K562 (cell line): ENCODE results near the gene TECPR2. TPM values are rescaled to one million over a fixed set of nuclear protein-coding genes. Genes with fewer than 3 reads are reported as not detected.

Experiments
- ATAC-seq: fragments of 200-7000 bp; cut with Tn5 transposase; 3 replicates; pipeline ENCODE4 v1.9.1; 2020; ENCODE audit warnings: moderate library complexity
- BruUV-seq: library from RNA; stranded (reverse); fragments of 400-500 nt; replicated peaks from 2 replicates; lab custom pipeline; 2021; lab: Mats Ljungman, UMichigan
- CTCF ChIA-PET: fragments of 300-600 bp; formaldehyde crosslinking; extraction: SDS; loops from one replicate; lab custom pipeline; 2021; ENCODE audit warnings: low intra/inter-chr PET ratio; lab: Yijun Ruan, JAX
- POLR2A ChIA-PET: fragments of 300-600, 350-650 bp; sonication (Branson Sonifier 250); formaldehyde crosslinking; extraction: SDS; loops from one replicate; lab custom pipeline; 2021; ENCODE audit warnings: antibody characterized with exemption, inconsistent platforms; lab: Yijun Ruan, JAX
- DNase-seq, 4 experiments: peaks; one replicate each; pipeline versions ENCODE4 v3.0.0 to v3.0.0-alpha.2; 2011 to 2018; ENCODE audit warnings: low spot score in 3 of 4, mixed read lengths in 3 of 4; ENCODE audit errors: extremely low read depth in 1 of 4
- FAIRE-seq: peaks from 2 replicates; lab custom pipeline; 2011; peaks lifted over from hg19 to GRCh38; lab: Jason Lieb, UNC
- H2AFZ ChIP-seq: 2 replicates; pipeline ENCODE4 v1.6.0; 2011; ENCODE audit warnings: low read depth, low read length, control low read depth, inconsistent platforms
- H3K27ac ChIP-seq: fragments of 200-600 bp; 3 replicates; pipeline ENCODE4 v1.8.0; 2011; ENCODE audit warnings: low read depth, mild to moderate bottlenecking, control low read depth, inconsistent platforms, low read length, moderate library complexity, mixed read lengths; ENCODE audit errors: extremely low read depth
- H3K27me3 ChIP-seq, 2 experiments: fragments of 300-600 bp in 1 of 2; 2 replicates in 1 of 2; 3 replicates in 1 of 2; pipeline versions ENCODE4 v1.6.0 to v1.8.0; 2011; ENCODE audit warnings: inconsistent platforms in 2 of 2, low read length in 2 of 2, mild to moderate bottlenecking in 1 of 2, mixed read lengths in 1 of 2, moderate library complexity in 1 of 2; ENCODE audit not compliant: control insufficient read depth in 2 of 2, insufficient read depth in 2 of 2
- H3K36me3 ChIP-seq: fragments of 300-600 bp; 3 replicates; pipeline ENCODE4 v1.8.0; 2011; ENCODE audit warnings: mild to moderate bottlenecking, low read length, inconsistent platforms; ENCODE audit not compliant: control insufficient read depth, insufficient read depth
- H3K4me1 ChIP-seq, 2 experiments: fragments of 200-600 bp in 1 of 2; replicated peaks in 1 of 2; 2 replicates in 1 of 2; 3 replicates in 1 of 2; pipeline versions ENCODE4 v1.5.1 to v1.8.0; 2011; ENCODE audit warnings: inconsistent platforms in 2 of 2, low read length in 2 of 2, mild to moderate bottlenecking in 1 of 2, mixed read lengths in 1 of 2, moderate library complexity in 1 of 2; ENCODE audit not compliant: control insufficient read depth in 2 of 2, insufficient read depth in 2 of 2
- H3K4me2 ChIP-seq: 2 replicates; pipeline ENCODE4 v1.6.1; 2011; ENCODE audit warnings: low read length, control low read depth, inconsistent platforms, mixed read lengths; ENCODE audit not compliant: insufficient read depth
- H3K4me3 ChIP-seq: fragments of 200-600 bp; sonication (generic), shearing (Covaris generic); 2 replicates; pipeline ENCODE4 v1.5.1; 2016; ENCODE audit warnings: control low read depth, inconsistent platforms
- H3K79me2 ChIP-seq: fragments of 200-600 bp; 3 replicates; pipeline ENCODE4 v1.8.0; 2011; ENCODE audit warnings: low read length, inconsistent platforms; ENCODE audit not compliant: control insufficient read depth, insufficient read depth
- H3K9ac ChIP-seq, 2 experiments: 2 replicates each; pipeline versions ENCODE4 v1.6.0 to v1.6.1; 2011; ENCODE audit warnings: low read depth in 2 of 2, low read length in 2 of 2, control low read depth in 1 of 2, inconsistent platforms in 1 of 2, mild to moderate bottlenecking in 1 of 2, mixed read lengths in 1 of 2; ENCODE audit not compliant: insufficient read depth in 1 of 2
- H3K9me1 ChIP-seq: one replicate; pipeline ENCODE4 v1.6.0; 2011; ENCODE audit warnings: inconsistent platforms, mild to moderate bottlenecking, low read length, moderate library complexity; ENCODE audit not compliant: control insufficient read depth, insufficient read depth
- H3K9me3 ChIP-seq: replicated peaks from 2 replicates; pipeline ENCODE4 v1.5.1; 2011; ENCODE audit warnings: low read depth, low read length, inconsistent platforms; ENCODE audit not compliant: control insufficient read depth, insufficient read depth
- H4K20me1 ChIP-seq: replicated peaks from 2 replicates; pipeline ENCODE4 v1.6.1; 2011; ENCODE audit warnings: low read length, inconsistent platforms, mixed read lengths; ENCODE audit not compliant: control insufficient read depth, insufficient read depth
- GABPA ChIP-seq: fragments of 200-800 bp; sonication (Bioruptor generic); conservative IDR thresholded peaks from 2 replicates; pipeline ENCODE4 v1.6.1; 2016; ENCODE audit warnings: low read depth, missing genetic modification characterization, missing compliant biosample characterization
- PURB ChIP-seq: sonication (generic); formaldehyde crosslinking; IDR thresholded peaks from 2 replicates; pipeline ENCODE4 v1.9.0; 2021; ENCODE audit warnings: low read depth, mild to moderate bottlenecking, missing genetic modification reagents
- RBBP5 ChIP-seq: fragments of 200-600 bp; sonication (generic); IDR thresholded peaks from 2 replicates; pipeline ENCODE4 v1.6.1; 2012; ENCODE audit warnings: borderline replicate concordance, mild to moderate bottlenecking, low read length, control low read depth, inconsistent platforms; ENCODE audit not compliant: insufficient read depth, poor library complexity, severe bottlenecking
- SIN3A ChIP-seq, 2 experiments: fragments of 150-350 bp in 1 of 2; IDR thresholded peaks; 2 replicates each; pipeline ENCODE4 v1.6.1; 2011 to 2016; ENCODE audit warnings: borderline replicate concordance in 2 of 2, low read depth in 2 of 2, low read length in 2 of 2, mild to moderate bottlenecking in 2 of 2, moderate library complexity in 2 of 2; ENCODE audit not compliant: control insufficient read depth in 1 of 2
- SMAD3 ChIP-seq: fragments of 450-650 bp; formaldehyde crosslinking; conservative IDR thresholded peaks from 2 replicates; pipeline ENCODE4 v1.4.0; 2020; ENCODE audit warnings: mild to moderate bottlenecking
- YY1 ChIP-seq, 3 experiments: IDR thresholded peaks; 2 replicates each; pipeline ENCODE4 v1.6.1; 2011; ENCODE audit warnings: low read length in 2 of 3, mild to moderate bottlenecking in 2 of 3, moderate library complexity in 2 of 3, borderline replicate concordance in 1 of 3, control low read depth in 1 of 3, low read depth in 1 of 3; ENCODE audit not compliant: insufficient read depth in 3 of 3, insufficient replicate concordance in 2 of 3, control insufficient read depth in 1 of 3, insufficient read length in 1 of 3; ENCODE audit errors: extremely low read depth in 1 of 3
- ZC3H11A ChIP-seq: IDR thresholded peaks from 2 replicates; pipeline ENCODE4 v1.6.1; 2012; ENCODE audit warnings: low read depth, low read length, improper control_type of control experiment
- ZNF184 ChIP-seq: sonication (generic); formaldehyde crosslinking; IDR thresholded peaks from 2 replicates; pipeline ENCODE4 v1.5.0; 2020; ENCODE audit warnings: missing genetic modification reagents
- ZNF41 ChIP-seq: fragments of 250-450 bp; sonication (Bioruptor Pico); conservative IDR thresholded peaks from 2 replicates; pipeline ENCODE4 v1.4.0; 2020; ENCODE audit warnings: mild to moderate bottlenecking
- WGBS: fragments of 100-300 bp; shearing (Covaris generic); methylation state at CpG from one replicate; pipeline ENCODE4 v1.1.6; 2016; ENCODE audit warnings: low coverage, mixed read lengths; ENCODE audit not compliant: insufficient coverage; ENCODE audit errors: missing lambda C conversion rate; 5-methylcytosine and 5-hydroxymethylcytosine counted together
- in situ Hi-C: fragments of 300-500 bp; cut with MboI; formaldehyde crosslinking; loops from 4 replicates; pipeline ENCODE4 v1.15.0; 2018; ENCODE audit warnings: inconsistent platforms, mixed read lengths
- intact Hi-C: fragments of 100-400 bp; cut with micrococcal nuclease; formaldehyde crosslinking; loops from 2 replicates; pipeline ENCODE4 v1.14.2; 2022
- polyA plus RNA-seq, 8 experiments: library from polyadenylated mRNA; depleted of rRNA in 4 of 8; stranded (reverse) in 5 of 8; unstranded in 3 of 8; fragments of >200 nt; fragmentation: Nextera tagmentation in 2 of 8; fragmentation: Illumina TruSeq in 1 of 8; extraction: Ambion mirVana in 2 of 8; extraction: Trizol in 1 of 8; gene quantifications; 2 replicates each; pipeline versions ENCODE4 v1.2.1 to v1.2.3, GENCODE V29; 2011 to 2014; ENCODE audit warnings: inconsistent platforms in 1 of 8, missing spikeins in 1 of 8
- total RNA-seq, 7 experiments: library from RNA; depleted of rRNA in 6 of 7; stranded (reverse); fragments of >200 nt in 6 of 7; fragmentation: Illumina TruSeq in 2 of 7; extraction: Trizol in 2 of 7; gene quantifications; 2 replicates each; pipeline versions ENCODE4 v1.2.1 to v1.2.3, GENCODE V29; 2011 to 2021; ENCODE audit warnings: low replicate concordance in 1 of 7
- TF ChIP-seq, protein P1 (sequence below): fragments of 450-650 bp; IDR thresholded peaks from 2 replicates; pipeline ENCODE4 v1.6.1; 2017; ENCODE audit warnings: mild to moderate bottlenecking, moderate library complexity
- TF ChIP-seq, protein P2 (sequence below): fragments of 450-650 bp; IDR thresholded peaks from 2 replicates; pipeline ENCODE4 v1.6.1; 2017; ENCODE audit warnings: antibody characterized with exemption, mild to moderate bottlenecking
- TF ChIP-seq, protein P3 (sequence below): sonication (generic); formaldehyde crosslinking; IDR thresholded peaks from 2 replicates; pipeline ENCODE4 v1.8.0; 2023; ENCODE audit warnings: mild to moderate bottlenecking, missing genetic modification reagents
- TF ChIP-seq, protein P4 (sequence below): fragments of 250-450 bp; sonication (Bioruptor Pico); IDR thresholded peaks from 2 replicates; pipeline ENCODE4 v1.5.0; 2020; ENCODE audit warnings: mild to moderate bottlenecking

The TECPR2 gene
- total and polyA plus RNA-seq, 9 of the 15 experiments (the other 6 are each of a cell fraction or from before 2014, with no cell fraction given) = 0.04 to 3.0 (median 0.83) TPM

DNA sequence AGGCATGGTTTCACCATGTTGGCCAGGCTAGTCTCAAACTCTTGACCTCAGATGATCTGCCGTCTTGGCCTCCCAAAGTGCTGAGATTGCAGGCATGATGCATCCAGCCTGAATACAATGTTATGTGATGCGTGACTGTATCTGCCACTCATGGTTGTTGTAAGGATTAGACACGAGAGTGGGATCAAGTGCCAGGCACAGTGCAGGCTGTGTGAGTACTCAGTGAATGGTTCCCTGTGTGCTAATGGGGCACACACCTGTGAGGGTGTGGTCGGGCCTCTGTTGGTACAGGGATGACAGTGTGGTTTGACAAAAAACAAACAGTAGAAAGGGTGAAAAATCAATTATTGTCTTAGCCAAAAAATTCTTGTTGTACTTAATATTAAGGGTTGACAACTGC, 61.8 kb downstream of the TECPR2 start:
- no peak overlapping the region for H3K4me3 ChIP-seq
- 11% methylated on average over 4 of the region's 4 CpGs for WGBS
- BruUV-seq = no TSS peak
- no peak overlapping the region for H2AFZ ChIP-seq
- no peaks in the 10 kb centered on the region for H3K9me1 ChIP-seq
- no peak for TF ChIP-seq PURB (CRISPR knock-in tag)
- TF ChIP-seq, protein P1, sequence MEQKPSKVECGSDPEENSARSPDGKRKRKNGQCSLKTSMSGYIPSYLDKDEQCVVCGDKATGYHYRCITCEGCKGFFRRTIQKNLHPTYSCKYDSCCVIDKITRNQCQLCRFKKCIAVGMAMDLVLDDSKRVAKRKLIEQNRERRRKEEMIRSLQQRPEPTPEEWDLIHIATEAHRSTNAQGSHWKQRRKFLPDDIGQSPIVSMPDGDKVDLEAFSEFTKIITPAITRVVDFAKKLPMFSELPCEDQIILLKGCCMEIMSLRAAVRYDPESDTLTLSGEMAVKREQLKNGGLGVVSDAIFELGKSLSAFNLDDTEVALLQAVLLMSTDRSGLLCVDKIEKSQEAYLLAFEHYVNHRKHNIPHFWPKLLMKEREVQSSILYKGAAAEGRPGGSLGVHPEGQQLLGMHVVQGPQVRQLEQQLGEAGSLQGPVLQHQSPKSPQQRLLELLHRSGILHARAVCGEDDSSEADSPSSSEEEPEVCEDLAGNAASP = no peak
- TF ChIP-seq RBBP5 = no peak
- TF ChIP-seq YY1 (IDR thresholded peaks at IDR 0.05; ENCODE audit: borderline replicate concordance in 1 of 3, control insufficient read depth in 1 of 3, extremely low read depth in 1 of 3, insufficient read depth in 3 of 3, insufficient read length in 1 of 3, insufficient replicate concordance in 2 of 3, low read depth in 1 of 3, low read length in 2 of 3) = no peak
- TF ChIP-seq ZC3H11A = no peak
- no peak for TF ChIP-seq GABPA (tag)
- TF ChIP-seq, protein P2, sequence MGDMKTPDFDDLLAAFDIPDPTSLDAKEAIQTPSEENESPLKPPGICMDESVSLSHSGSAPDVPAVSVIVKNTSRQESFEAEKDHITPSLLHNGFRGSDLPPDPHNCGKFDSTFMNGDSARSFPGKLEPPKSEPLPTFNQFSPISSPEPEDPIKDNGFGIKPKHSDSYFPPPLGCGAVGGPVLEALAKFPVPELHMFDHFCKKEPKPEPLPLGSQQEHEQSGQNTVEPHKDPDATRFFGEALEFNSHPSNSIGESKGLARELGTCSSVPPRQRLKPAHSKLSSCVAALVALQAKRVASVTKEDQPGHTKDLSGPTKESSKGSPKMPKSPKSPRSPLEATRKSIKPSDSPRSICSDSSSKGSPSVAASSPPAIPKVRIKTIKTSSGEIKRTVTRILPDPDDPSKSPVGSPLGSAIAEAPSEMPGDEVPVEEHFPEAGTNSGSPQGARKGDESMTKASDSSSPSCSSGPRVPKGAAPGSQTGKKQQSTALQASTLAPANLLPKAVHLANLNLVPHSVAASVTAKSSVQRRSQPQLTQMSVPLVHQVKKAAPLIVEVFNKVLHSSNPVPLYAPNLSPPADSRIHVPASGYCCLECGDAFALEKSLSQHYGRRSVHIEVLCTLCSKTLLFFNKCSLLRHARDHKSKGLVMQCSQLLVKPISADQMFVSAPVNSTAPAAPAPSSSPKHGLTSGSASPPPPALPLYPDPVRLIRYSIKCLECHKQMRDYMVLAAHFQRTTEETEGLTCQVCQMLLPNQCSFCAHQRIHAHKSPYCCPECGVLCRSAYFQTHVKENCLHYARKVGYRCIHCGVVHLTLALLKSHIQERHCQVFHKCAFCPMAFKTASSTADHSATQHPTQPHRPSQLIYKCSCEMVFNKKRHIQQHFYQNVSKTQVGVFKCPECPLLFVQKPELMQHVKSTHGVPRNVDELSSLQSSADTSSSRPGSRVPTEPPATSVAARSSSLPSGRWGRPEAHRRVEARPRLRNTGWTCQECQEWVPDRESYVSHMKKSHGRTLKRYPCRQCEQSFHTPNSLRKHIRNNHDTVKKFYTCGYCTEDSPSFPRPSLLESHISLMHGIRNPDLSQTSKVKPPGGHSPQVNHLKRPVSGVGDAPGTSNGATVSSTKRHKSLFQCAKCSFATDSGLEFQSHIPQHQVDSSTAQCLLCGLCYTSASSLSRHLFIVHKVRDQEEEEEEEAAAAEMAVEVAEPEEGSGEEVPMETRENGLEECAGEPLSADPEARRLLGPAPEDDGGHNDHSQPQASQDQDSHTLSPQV = no peak
- no peak for TF ChIP-seq SIN3A (IDR thresholded peaks at IDR 0.05; ENCODE audit: borderline replicate concordance in 2 of 2, control insufficient read depth in 1 of 2, low read depth in 2 of 2, low read length in 2 of 2)
- TF ChIP-seq, protein P3, sequence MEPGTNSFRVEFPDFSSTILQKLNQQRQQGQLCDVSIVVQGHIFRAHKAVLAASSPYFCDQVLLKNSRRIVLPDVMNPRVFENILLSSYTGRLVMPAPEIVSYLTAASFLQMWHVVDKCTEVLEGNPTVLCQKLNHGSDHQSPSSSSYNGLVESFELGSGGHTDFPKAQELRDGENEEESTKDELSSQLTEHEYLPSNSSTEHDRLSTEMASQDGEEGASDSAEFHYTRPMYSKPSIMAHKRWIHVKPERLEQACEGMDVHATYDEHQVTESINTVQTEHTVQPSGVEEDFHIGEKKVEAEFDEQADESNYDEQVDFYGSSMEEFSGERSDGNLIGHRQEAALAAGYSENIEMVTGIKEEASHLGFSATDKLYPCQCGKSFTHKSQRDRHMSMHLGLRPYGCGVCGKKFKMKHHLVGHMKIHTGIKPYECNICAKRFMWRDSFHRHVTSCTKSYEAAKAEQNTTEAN (CRISPR knock-in tag) = no peak
- no peak for TF ChIP-seq ZNF41 (CRISPR knock-in tag)
- no peak for TF ChIP-seq SMAD3
- no peak for TF ChIP-seq ZNF184 (CRISPR knock-in tag)
- TF ChIP-seq, protein P4, sequence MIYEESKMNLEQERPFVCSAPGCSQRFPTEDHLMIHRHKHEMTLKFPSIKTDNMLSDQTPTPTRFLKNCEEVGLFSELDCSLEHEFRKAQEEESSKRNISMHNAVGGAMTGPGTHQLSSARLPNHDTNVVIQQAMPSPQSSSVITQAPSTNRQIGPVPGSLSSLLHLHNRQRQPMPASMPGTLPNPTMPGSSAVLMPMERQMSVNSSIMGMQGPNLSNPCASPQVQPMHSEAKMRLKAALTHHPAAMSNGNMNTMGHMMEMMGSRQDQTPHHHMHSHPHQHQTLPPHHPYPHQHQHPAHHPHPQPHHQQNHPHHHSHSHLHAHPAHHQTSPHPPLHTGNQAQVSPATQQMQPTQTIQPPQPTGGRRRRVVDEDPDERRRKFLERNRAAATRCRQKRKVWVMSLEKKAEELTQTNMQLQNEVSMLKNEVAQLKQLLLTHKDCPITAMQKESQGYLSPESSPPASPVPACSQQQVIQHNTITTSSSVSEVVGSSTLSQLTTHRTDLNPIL (CRISPR knock-in tag) = no peak
- POLR2A ChIA-PET = no interaction called here
- no peak overlapping the region for H3K27ac ChIP-seq
- no peak for FAIRE-seq
- H3K36me3 ChIP-seq = no peaks in the 10 kb centered on the region
- intact Hi-C loops = no loop called here
- DNase-seq = no peak
- CTCF ChIA-PET = no interaction called here
- H3K4me1 ChIP-seq = no peaks in the 10 kb centered on the region; a peak in 1 of 5 replicates
- peaks cover 0 to 8% of the 10 kb centered on the region in 2 experiments; a peak in 2 of 5 replicates for H3K27me3 ChIP-seq
- H3K9ac ChIP-seq = no peak overlapping the region
- no peak for ATAC-seq
- no peak overlapping the region for H3K4me2 ChIP-seq
- H4K20me1 ChIP-seq = no peaks in the 10 kb centered on the region
- in situ Hi-C loops = no loop called here
- H3K79me2 ChIP-seq = no peaks in the 10 kb centered on the region
- no peaks in the 10 kb centered on the region for H3K9me3 ChIP-seq
